ENCODE data around the gene MRPL41.

- TF ChIP-seq CTCF (IDR thresholded peaks at IDR 0.05) (no peak), EZH2 (IDR thresholded peaks at IDR 0.05) (no peak), EZH2phosphoT487 (IDR thresholded peaks at IDR 0.05) (no peak)
Measured at GRCh38 chr9:137564134-137564533, 12.5 kb downstream of the MRPL41 start.

Data from neural progenitor cell (in vitro differentiated cells).